Effector memory CD4-positive, alpha-beta T cell (primary cell): ENCODE results near the gene NRP1.

ENCODE experiments used
- DNase-seq, 3 donors: peaks; one replicate each; pipeline ENCODE4 v3.0.0-alpha.2; 2020
- H3K27ac ChIP-seq: 2 replicates; pipeline ENCODE4 v1.7.0; 2013; ENCODE audit warnings: mild to moderate bottlenecking, low read length, moderate library complexity; ENCODE audit not compliant: insufficient read depth, poor library complexity, severe bottlenecking
- H3K27me3 ChIP-seq: replicated peaks from 2 replicates; pipeline ENCODE4 v1.7.0; 2013; ENCODE audit warnings: mild to moderate bottlenecking, low read length; ENCODE audit not compliant: insufficient read depth, control insufficient read depth, poor library complexity, severe bottlenecking
- H3K36me3 ChIP-seq: 2 replicates; pipeline ENCODE4 v1.7.0; 2013; ENCODE audit warnings: mild to moderate bottlenecking, low read length, moderate library complexity; ENCODE audit not compliant: control insufficient read depth, insufficient read depth
- H3K4me1 ChIP-seq: 2 replicates; pipeline ENCODE4 v1.7.0; 2013; ENCODE audit warnings: low read length, mild to moderate bottlenecking; ENCODE audit not compliant: control insufficient read depth, insufficient read depth, poor library complexity, severe bottlenecking
- H3K4me3 ChIP-seq: 2 replicates; pipeline ENCODE4 v1.7.0; 2013; ENCODE audit warnings: low read length, low read depth, mild to moderate bottlenecking; ENCODE audit not compliant: insufficient read depth, poor library complexity, severe bottlenecking
- H3K9me3 ChIP-seq: 2 replicates; pipeline ENCODE4 v1.7.0; 2013; ENCODE audit warnings: mild to moderate bottlenecking, low read length, moderate library complexity; ENCODE audit not compliant: control insufficient read depth

NRP1 gene

GRCh38 chr10:33327751-33328150 lies 6.7 kb downstream of the NRP1 start:
- H3K27me3 ChIP-seq: peaks cover 8% of the 10 kb centered on the region
- no peak overlapping the region for H3K4me3 ChIP-seq
- H3K4me1 ChIP-seq: peaks cover 4% of the 10 kb centered on the region
- H3K27ac ChIP-seq: no peak overlapping the region
- no peak for DNase-seq
- H3K9me3 ChIP-seq: no peaks in the 10 kb centered on the region
- H3K36me3 ChIP-seq: no peaks in the 10 kb centered on the region

DNA sequence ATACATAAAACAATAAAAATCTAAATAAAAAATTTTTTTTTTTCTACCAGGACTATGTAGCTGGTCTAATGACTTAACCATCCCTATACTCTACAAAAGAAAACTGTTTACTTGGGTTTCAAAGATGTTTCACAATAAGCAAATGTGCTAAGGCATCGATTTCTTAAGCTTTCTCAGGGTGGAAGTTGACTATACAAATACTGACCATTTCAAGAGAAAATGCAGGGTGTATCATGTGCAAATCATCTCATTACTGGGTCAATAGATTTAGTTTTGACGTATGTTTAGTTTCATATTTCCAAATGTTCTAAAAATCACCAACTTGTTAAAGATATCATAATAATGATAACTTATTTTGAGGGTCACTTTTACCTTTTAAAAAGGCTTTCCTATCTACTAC lies 7.5 kb downstream of the NRP1 start:
- H3K4me1 ChIP-seq: peaks cover 4% of the 10 kb centered on the region
- no peak overlapping the region for H3K4me3 ChIP-seq
- H3K27ac ChIP-seq: no peak overlapping the region
- no peak for DNase-seq
- peaks cover 5% of the 10 kb centered on the region for H3K27me3 ChIP-seq
- no peaks in the 10 kb centered on the region for H3K9me3 ChIP-seq
- H3K36me3 ChIP-seq: no peaks in the 10 kb centered on the region

- no peak overlapping the region for H3K4me3 ChIP-seq
- no peaks in the 10 kb centered on the region for H3K36me3 ChIP-seq
These were observed 8.5 kb downstream of the NRP1 start for GRCh38 chr10:33325929-33326328.

DNA sequence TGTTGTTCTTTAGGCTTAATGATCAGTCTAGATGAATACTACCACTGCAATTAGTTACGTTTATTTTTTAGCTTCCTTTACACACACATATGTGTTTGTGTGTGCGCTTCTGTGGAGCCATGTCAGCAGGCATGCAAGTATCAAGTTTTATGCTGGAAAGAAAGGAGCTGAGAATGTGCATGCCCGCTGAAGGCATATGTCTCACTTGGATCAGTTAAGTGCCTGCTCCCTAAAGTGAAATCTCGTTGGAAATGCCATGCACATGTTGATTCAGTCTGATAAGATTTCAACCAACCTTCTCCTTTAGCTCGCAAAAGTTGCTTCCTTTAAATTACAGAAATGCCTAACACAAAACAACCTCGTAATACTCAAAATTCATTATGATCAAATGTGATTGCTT lies 10.7 kb downstream of the NRP1 start:
- Histone ChIP-seq H3K9me3 (no peaks in the 10 kb centered on the region), H3K27ac (no peak overlapping the region), H3K4me3 (no peak overlapping the region), H3K36me3 (no peaks in the 10 kb centered on the region), H3K4me1 (no peaks in the 10 kb centered on the region), H3K27me3 (no peaks in the 10 kb centered on the region)
- DNase-seq: no peak

More at GRCh38 chr10:33325929-33326328, 8.5 kb downstream of the NRP1 start:
- Histone ChIP-seq H3K27me3 (peaks cover 5% of the 10 kb centered on the region), H3K27ac (no peak overlapping the region), H3K9me3 (no peaks in the 10 kb centered on the region), H3K4me1 (peaks cover 4% of the 10 kb centered on the region)
- no peak for DNase-seq

GRCh38 chr10:33321516-33321915 lies 13.0 kb downstream of the NRP1 start:
- Histone ChIP-seq H3K27me3 (no peaks in the 10 kb centered on the region), H3K27ac (no peak overlapping the region), H3K9me3 (no peaks in the 10 kb centered on the region), H3K4me3 (no peak overlapping the region), H3K36me3 (no peaks in the 10 kb centered on the region), H3K4me1 (no peaks in the 10 kb centered on the region)
- DNase-seq: no peak

- no peaks in the 10 kb centered on the region for H3K36me3 ChIP-seq
- H3K4me3 ChIP-seq: no peak overlapping the region
These were observed 14.2 kb downstream of the NRP1 start for GRCh38 chr10:33320288-33320687.

DNA sequence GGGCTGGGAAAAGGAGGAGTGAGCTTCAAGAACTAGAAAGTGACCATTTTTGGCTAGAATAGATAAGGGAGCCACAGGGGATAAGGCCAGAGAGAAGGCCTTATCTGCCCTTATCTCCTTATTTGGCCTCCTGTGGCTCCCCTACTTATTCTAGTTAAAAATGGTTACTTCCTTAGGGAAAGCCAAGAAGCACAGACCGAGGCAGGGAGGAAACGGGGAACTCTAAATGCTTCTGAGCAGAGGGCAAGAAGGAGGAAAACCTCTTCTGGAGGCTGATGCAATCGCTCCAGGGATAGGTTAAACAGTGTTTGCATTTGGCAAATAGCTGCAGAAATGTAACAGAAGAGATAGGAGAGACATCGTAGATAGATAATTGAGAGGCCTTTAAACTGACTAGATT lies 18.6 kb downstream of the NRP1 start:
- Histone ChIP-seq H3K36me3 (no peaks in the 10 kb centered on the region), H3K4me3 (no peak overlapping the region), H3K27ac (no peak overlapping the region)

More at GRCh38 chr10:33320288-33320687, 14.2 kb downstream of the NRP1 start:
- Histone ChIP-seq H3K9me3 (no peaks in the 10 kb centered on the region), H3K4me1 (no peaks in the 10 kb centered on the region), H3K27me3 (no peaks in the 10 kb centered on the region), H3K27ac (no peak overlapping the region)
- DNase-seq: no peak

GRCh38 chr10:33314811-33315561 lies 19.5 kb downstream of the NRP1 start:
- H3K9me3 ChIP-seq: no peaks in the 10 kb centered on the region
- DNase-seq: no peak
- H3K4me1 ChIP-seq: no peaks in the 10 kb centered on the region
- H3K27ac ChIP-seq: no peak overlapping the region
- no peaks in the 10 kb centered on the region for H3K27me3 ChIP-seq
- H3K4me3 ChIP-seq: no peak overlapping the region
- no peaks in the 10 kb centered on the region for H3K36me3 ChIP-seq

More for the DNA sequence above, 18.6 kb downstream of the NRP1 start:
- Histone ChIP-seq H3K4me1 (no peaks in the 10 kb centered on the region), H3K27me3 (no peaks in the 10 kb centered on the region), H3K9me3 (no peaks in the 10 kb centered on the region)
- DNase-seq: no peak

- H3K27ac ChIP-seq: no peak overlapping the region
These were observed 22.8 kb downstream of the NRP1 start for GRCh38 chr10:33311640-33312039.

GRCh38 chr10:33310853-33311252 lies 23.6 kb downstream of the NRP1 start:
- Histone ChIP-seq H3K27me3 (no peaks in the 10 kb centered on the region), H3K4me1 (no peaks in the 10 kb centered on the region), H3K4me3 (no peak overlapping the region), H3K36me3 (no peaks in the 10 kb centered on the region), H3K9me3 (no peaks in the 10 kb centered on the region), H3K27ac (no peak overlapping the region)
- no peak for DNase-seq

More at GRCh38 chr10:33311640-33312039, 22.8 kb downstream of the NRP1 start:
- DNase-seq: no peak
- H3K36me3 ChIP-seq: no peaks in the 10 kb centered on the region
- H3K4me3 ChIP-seq: no peak overlapping the region
- H3K4me1 ChIP-seq: no peaks in the 10 kb centered on the region
- H3K27me3 ChIP-seq: no peaks in the 10 kb centered on the region
- no peaks in the 10 kb centered on the region for H3K9me3 ChIP-seq
